ENCODE results near the gene RENBP. TPM values are rescaled to one million over a fixed set of nuclear protein-coding genes. Genes with fewer than 3 reads are reported as not detected.

The RENBP gene
- total RNA-seq, 1 donor from 2014 or later = 12.3 TPM

GRCh38 chrX:153956044-153956907 lies 11.8 kb upstream of the RENBP start:
- intact Hi-C loops (cut with micrococcal nuclease) = no loop called here

GRCh38 chrX:153955228-153955732 lies 10.8 kb upstream of the RENBP start:
- intact Hi-C loops (cut with micrococcal nuclease) = no loop called here

- intact Hi-C loops (cut with micrococcal nuclease) = no loop called here
Observed at GRCh38 chrX:153954558-153955227, 10.2 kb upstream of the RENBP start.

- intact Hi-C loops (cut with micrococcal nuclease) = loop anchor here (1.0 kb wide), 1 partner anchor 190 kb away; the partner anchor contains the start of gene PLXNB3
Observed at GRCh38 chrX:153953892-153954557, 9.6 kb upstream of the RENBP start.

- intact Hi-C loops (cut with micrococcal nuclease) = loop anchor here (1.0 kb wide), 1 partner anchor 189 kb away; the partner anchor contains the start of gene PLXNB3
Observed at GRCh38 chrX:153953342-153953830, 8.9 kb upstream of the RENBP start.

GRCh38 chrX:153952373-153953026 lies 8.1 kb upstream of the RENBP start:
- intact Hi-C loops (cut with micrococcal nuclease) = loop anchor here (1.0 kb wide), 1 partner anchor 188 kb away; the partner anchor contains the start of gene PLXNB3

GRCh38 chrX:153951683-153952372 lies 7.4 kb upstream of the RENBP start:
- intact Hi-C loops (cut with micrococcal nuclease) = no loop called here

GRCh38 chrX:153950127-153950526 lies 5.7 kb upstream of the RENBP start:
- intact Hi-C loops (cut with micrococcal nuclease) = no loop called here

- intact Hi-C loops (cut with micrococcal nuclease) = no loop called here
Observed at GRCh38 chrX:153948847-153949805, 4.7 kb upstream of the RENBP start.

- intact Hi-C loops (cut with micrococcal nuclease) = no loop called here
Observed at GRCh38 chrX:153948002-153948466, 3.6 kb upstream of the RENBP start.

- intact Hi-C loops (cut with micrococcal nuclease) = loop anchor here (1.0 to 2.0 kb wide), 3 partner anchors 19 to 183 kb away; partner anchors contain the start of gene PLXNB3
Observed at GRCh38 chrX:153947009-153947769, 2.7 kb upstream of the RENBP start.

- intact Hi-C loops (cut with micrococcal nuclease) = loop anchor here (2.0 kb wide), 1 partner anchor 21 kb away; no protein-coding TSS in a partner anchor
Observed at GRCh38 chrX:153945956-153946943, 1.8 kb upstream of the RENBP start.

- intact Hi-C loops (cut with micrococcal nuclease) = no loop called here
Observed at GRCh38 chrX:153944800-153945150, 332 bp upstream of the RENBP start.

- intact Hi-C loops (cut with micrococcal nuclease) = no loop called here
Observed at GRCh38 chrX:153941336-153942252, 2.8 kb downstream of the RENBP start.

GRCh38 chrX:153939573-153939972 lies 4.9 kb downstream of the RENBP start:
- intact Hi-C loops (cut with micrococcal nuclease) = no loop called here

- intact Hi-C loops (cut with micrococcal nuclease) = no loop called here
Observed at GRCh38 chrX:153938226-153938786, 6.1 kb downstream of the RENBP start.
